GM18861 (cell line): ENCODE measurements around the gene GABRA5.
"Not testable (repeated sequence)": the region's sequence is repeated elsewhere in the genome, so short reads cannot be mapped to it uniquely, and the experiment has no call there.

Experiments
- ATAC-seq: cut with Tn5 transposase; IDR thresholded peaks from one replicate; pipeline ENCODE4 v1.9.1; 2021; ENCODE audit not compliant: unreplicated experiment

Gene GABRA5

DNA sequence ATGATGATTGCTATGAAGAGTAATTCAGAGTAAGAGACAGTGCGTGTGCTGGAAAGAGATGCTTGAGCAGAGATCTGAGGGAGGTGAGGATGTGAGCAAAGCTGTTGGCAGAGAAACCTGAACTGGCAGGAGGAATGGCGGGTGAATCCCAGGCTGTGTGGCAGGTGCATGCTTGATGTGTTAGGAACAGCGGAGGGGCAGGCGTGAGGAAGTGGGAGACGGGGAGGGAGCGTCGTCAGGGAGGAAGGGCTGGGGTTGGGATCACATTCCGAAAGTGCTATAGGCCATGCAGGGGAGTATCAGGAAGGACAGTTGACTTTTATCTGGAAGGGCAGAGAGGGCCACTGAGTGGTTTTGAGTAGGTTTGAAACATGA is 8.6 kb downstream of the GABRA5 start:
- no peak for ATAC-seq

DNA sequence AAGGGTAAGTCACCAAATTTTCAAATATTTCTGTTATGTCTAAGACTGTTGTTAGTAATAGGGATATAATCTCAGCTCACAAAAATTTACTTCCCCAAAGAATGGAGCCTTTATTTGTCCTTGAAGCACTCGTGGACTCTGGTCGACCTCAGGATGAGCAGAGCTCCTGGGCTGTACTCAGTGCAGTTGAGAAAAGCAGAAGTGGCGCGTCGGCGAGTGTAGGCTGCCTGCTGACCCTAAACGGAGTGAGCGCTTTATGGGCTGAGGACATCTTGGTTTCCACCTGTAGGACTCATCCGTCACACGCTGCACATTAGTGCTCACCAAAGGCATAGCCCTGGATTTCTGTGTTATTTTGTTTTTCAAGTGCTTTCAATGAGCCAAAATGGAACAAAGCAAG is 11.0 kb downstream of the GABRA5 start:
- ATAC-seq = no peak

DNA sequence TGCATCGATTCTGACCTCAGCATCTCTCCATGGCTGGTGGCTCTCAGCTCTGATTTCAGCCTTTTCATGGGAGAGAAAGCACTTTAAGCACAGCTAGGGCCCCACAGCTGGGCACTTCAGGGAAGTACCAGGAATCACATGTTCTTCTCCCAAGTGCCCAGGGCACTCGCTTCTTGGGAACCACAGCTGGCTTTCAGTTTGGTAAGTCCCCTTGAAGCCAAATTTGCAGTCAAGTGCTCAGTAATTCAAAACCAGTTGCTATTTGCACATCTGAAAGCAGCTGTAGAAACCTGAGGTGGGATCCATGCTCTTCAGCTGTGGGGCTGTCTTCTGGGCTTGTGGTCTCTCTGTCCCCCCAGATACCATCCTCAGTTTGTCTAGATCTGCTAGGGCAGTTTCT is 12.8 kb downstream of the GABRA5 start:
- no peak for ATAC-seq

DNA sequence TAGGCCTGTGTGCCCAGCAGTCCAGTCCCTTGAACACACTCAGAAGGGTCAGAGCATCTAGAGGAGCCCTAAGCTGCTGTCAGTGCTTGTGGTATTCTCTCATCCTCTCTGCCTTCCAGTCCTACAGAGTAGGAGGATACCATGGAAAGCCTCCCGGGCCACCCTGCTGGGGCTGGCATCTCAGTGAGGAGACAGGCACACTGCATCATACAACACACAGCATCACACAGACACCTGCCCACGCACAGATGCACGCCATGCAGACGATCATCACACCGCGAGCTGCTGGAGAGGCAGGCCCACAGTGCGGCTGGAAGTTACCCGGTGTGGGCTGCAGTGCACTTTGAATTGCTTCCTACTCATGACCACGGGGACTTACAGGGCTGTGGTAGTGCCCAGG is 15.2 kb downstream of the GABRA5 start:
- no peak for ATAC-seq

DNA sequence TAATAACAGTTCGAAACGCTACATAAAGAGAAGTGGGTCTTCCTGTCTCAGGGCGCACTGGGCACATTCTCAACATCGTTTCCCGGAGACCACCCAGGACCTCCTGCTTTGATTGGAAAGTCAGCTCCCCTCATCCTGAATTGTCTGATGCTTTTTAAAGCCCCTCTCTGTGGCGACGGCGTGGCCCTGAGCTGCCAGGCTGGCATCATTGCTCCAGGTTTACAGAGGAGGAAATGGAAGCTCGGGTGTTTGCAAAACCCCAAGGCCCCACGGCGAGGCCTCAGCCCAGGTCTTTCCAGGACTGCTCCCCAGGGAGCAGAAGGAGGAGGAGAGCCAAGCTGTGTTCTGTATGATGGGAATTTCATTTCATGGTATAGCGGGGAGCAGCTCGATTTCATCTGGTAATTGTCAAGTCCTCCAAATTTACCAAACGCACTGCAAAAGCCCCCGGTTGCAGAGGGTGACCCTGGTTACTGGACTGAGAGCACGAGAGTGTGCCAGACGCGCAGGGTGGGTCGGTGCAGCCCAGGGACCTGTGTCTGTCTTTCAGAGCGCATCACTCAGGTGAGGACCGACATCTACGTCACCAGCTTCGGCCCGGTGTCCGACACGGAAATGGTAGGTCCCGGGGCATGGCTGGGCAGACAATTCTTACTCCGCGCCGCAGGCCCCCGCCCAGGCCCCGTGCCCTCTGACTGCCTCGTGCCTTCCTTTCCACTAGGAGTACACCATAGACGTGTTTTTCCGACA is 15.9 kb downstream of the GABRA5 start:
- no peak for ATAC-seq

DNA sequence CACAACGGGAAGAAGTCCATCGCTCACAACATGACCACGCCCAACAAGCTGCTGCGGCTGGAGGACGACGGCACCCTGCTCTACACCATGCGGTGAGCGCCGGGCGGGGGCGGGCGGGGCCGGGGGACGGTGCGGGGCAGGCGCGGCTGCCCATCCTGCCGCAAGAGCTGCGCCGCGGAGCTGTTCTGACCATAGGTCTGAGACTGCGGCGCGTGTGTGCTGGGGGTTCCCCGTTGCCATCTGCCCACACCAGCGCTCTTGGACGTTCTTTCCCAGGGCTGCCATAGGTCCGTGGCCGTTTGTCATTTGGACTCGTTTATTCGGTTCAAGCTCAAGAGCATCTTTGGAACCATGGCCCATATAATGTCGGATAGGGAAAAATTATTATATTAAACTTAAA is 16.6 kb downstream of the GABRA5 start:
- no peak for ATAC-seq

DNA sequence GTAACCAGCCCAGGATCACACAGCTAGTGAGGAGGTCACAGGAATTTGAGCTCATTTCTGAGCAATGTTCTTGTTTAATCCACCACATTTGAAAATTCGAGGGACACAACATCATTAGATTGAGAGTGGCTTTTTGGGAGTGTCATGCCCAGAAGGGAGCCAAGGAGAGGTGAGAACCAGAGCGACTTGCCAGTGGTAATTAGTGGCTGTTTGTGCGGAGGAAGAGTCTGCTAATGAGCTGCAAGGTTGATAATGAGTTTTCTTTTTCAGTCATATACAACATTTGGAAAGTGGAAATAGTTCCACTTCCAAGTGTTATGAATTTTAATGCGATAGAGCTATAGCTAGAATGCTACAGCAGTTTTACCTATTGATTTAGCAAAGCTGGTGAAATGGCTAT is 19.7 kb downstream of the GABRA5 start:
- no peak for ATAC-seq

DNA sequence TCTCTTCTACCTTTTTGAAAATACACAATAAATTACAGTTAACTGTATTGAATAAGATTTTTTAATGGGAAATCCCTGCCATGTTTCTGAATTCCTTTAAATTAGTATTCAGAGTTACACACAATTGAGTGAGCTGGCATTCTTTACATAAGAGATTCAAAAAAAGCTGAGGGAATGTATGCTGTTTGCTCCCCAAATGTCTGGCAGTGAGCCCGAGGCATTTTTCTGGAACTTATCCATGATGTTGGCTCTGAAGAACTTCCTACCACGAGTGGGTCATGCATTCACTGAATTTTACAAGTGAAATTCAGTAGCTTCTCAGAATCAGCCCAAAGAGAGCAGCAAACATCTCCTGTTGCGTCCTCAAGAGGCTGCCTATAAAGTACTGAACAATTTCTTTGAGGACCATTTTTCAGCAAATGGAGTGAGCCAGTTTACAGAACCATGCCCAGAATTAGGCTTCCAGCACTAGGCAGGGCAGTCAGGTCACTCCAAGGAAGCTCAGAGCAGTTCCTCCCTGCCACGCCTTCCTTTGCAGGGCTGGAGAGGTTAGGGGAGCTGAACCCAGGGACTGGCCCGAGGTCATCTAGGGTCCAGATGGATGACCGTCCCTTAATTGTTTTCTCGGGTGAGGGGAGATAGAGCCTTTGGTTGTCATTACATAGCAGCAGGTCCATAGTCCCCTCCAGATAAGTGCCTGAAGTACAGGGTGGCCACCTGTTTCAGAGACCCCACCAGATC is 21.2 kb downstream of the GABRA5 start:
- ATAC-seq = no peak

DNA sequence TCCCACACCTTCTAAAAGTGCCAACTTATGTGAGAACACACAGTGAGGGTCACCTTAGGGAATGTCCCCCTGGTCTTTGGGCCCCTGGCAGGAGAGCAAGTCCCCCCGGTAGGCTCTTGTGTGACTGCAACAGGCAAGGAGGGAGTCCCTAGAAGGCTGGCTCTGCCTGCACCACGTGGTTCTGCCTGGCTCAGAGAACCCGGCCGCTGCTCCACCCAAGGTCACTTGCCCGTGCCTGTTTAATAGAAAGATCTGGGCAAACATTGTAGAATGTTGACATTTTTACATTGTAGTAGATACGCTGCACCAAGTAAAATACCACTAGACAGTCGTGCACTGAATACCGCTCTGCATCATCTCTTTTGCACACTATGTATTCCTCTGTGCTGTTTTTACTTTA is 21.9 kb downstream of the GABRA5 start:
- ATAC-seq = no peak

DNA sequence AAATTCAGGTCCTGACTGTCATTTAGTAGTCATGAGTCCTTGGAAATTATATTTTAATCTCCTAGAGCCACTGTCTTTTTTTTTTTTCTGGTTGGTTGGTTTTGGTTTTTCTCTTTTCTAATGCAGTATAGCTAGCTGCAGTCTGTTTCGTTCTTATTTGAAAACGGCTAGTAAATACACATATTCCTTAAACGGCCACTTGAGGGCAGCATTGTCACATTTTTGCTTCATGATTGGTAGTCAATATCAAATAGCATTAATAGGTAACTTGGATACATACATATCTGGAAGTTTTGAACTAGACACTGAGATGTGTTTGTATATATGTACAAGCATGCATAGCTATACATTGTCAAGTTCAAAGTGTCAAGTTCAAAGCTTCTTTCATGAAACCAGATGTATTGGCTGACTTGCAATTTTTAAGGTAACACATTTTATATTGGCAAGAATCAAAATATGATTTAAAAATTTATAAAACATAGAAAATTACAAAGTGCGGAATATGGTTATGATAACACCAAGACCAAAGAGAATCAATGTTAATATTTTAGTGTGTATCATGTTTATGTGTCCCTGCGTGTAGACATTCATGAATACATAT is 22.5 kb downstream of the GABRA5 start:
- peak; percentile 56 for ATAC-seq

DNA sequence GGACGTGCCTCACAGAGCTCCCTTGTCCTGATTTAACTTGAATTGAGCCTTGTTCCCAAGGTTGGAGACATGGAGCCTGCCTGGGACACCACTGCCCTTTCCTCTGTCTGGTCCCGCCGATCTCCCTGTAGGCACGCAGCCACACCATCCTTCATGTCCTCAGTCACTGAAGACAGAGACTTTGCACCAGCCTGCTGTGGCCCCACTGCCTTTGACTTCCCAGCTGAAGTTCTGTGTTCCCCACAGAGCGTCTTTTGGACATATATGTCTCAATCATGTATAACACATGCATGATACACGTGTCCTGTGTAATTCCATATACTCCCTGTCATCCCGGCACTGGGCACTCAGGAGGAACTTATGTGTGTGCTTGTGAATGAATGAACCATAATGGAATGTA is 23.6 kb downstream of the GABRA5 start:
- no peak for ATAC-seq

DNA sequence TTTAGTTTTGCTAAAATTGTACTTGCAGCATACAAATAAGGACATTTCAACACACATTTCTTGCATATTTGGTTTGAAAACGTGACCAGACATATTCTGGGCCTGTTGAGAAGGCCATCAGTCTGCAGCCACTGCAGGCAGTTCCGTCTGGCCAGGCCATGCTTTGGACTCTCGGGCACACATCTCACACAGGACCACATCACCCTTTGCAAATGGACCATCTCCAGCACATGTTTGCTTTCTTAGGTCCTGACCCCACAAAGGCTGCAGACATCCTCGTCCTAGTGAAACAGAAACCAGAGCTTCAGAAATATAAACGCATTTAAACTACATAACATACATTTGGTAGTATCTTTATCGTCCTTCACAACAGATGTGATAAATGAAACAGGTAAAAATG is 24.1 kb downstream of the GABRA5 start:
- ATAC-seq = no peak

DNA sequence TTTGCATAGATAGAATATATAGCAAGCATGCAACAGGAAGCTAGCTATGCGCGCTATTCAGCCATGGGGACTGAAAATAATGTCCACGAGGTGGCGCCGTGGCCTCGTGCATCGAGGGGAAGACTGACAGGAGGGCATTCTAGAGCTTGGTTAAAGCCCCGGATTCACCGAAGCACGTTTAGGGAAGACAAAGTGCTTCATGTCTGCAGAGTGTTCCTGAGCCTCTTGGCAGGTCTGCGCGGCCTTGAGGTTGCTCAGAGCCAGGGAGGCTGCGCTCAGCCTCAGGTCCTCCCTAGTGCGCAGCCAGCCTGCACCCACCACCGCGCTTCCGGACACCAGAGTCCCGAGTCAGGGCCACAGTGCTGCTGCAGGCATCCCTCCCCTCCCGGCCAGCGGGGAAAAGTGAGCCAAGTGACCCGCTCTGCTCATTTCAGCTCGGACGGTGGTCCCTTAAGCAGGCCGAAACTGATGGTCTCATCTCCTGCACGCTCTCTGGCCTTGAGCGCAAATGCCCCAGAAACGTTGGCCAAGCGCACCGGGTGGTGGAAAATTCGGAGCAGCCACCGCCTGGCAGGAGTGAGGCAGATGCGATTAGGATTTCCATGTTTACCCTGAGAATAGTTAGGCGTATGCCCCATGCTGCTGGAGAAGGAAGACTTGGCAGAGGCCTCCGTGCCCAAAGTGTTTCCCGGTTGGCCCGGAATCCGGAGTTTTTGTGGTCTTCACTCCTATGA is 24.8 kb downstream of the GABRA5 start:
- no peak for ATAC-seq

DNA sequence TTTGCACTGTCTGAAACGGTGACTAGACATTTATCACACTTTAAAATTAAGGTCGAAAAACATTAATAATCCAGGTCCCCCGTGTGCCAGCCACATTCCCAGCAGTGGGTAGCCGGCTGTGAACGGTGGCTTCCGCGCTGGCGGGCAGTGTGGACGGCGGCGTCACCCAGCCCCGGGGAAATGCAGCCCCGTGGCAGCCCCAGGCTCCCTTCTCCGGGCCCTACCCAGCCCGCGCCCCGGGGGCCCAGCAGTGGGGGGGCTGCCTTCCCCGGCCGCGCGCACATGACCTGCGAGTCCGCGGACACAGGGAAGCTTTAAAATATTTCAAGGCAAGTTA is 25.3 kb downstream of the GABRA5 start:
- ATAC-seq = no peak

DNA sequence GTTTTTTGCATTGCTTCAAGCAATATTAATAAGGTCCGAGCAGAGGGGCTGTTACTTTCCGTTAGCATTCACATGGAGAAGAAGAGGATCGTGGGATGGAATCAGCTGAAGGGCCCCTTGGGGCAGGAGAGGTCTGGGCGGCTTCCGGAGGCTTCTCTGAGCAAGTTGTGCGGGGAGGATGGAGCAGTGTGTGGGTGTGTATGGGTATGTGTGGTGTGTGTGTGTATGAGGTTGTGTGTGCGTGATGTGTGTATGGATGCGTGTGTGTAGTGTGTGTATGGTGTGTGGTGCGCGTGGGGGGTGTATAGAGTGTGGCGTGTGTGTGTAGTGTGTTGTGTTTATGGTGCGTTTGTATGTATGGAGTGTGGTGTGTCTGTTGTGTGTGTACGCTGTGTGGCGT is 25.8 kb downstream of the GABRA5 start:
- ATAC-seq = no peak

DNA sequence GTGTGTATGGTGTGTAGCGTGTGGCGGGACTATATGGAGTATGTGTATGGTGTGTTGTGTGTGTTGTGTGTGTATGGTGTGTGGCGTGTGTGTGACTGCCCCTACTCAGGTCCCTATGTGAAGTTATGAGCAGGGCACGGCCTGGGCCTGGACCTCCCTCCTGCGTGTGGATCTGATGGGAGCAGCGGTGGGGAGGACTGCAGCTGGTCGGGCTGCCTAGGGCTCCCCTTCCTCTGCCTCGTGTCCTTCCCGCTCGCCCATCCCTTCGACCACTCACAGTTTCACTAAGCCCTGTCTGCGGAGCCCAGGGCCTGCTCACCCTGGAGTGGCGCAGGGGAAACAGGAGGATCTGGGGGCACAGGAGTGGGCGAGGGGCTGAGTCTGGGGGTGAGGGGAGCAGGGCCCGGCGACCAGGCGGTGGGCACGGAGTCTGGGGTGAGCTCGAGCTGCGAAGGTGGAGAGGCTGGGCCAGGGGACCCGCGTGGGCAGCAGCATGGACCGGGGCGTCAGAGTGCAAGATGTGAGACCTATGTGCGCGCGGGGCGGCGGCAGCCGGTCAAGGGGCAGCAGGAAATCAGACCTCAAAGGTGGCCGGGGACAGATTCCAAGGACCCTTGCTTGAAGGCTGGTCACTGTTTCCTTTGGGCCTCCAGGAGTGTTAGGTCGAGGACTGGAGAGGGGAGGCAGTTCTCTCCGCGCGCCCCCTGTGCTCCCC is 26.6 kb downstream of the GABRA5 start:
- no peak for ATAC-seq

DNA sequence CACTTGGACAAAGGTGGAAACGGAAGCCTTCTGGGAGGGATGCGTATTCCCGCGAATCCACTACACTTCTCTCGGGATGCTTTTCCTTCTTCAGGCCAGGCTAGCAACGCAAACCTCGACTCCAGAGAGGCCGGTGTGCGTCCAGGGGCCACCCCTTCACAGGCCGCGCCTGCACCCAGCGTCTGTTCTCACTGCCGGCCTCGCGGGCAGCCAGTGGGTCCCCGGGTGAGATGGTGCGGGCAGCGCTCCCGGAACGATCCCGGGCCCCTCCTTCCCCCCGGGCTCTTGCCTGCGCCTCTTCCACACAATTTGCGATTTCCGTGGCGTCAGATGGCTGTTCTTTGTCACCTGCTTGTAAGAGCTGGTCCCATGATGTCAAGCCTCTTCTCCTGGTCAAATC is 27.3 kb downstream of the GABRA5 start:
- ATAC-seq = no peak

DNA sequence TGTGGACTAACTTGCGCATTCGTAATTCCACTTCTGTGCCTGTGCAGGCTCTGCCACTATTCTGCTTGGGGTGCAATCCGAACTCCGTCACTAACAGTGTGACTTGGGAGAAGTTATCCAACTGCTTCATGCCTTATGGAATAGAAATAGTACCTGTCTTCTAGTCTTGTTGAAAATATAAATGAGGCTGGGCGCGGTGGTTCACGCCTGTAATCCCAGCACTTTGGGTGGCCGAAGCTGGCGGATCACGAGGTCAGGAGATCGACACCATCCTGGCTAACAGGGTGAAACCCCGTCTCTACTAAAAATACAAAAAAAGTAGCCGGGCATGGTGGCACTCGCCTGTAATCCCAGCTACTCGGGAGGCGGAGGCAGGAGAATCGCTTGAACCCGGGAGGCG is 28.5 kb downstream of the GABRA5 start:
- not testable (repeated sequence) for ATAC-seq

DNA sequence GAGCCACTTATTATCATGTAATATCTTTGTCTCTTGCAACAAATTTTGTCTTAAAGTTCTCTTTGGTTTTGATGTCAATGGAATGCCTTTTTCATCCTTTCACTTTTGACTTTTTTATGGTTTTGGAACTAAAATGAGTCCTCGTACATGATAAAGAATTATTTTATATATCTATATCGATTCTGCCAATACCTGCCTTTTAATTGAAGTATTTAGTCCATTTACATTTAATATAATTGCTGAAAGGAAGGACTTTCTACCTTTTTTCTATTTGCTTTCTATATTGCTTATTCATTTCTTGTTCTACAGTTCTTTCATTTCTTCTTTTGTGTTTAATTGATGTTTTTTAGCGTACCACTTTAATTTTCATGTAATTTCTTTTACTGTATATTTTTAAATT is 32.8 kb downstream of the GABRA5 start:
- no peak for ATAC-seq

DNA sequence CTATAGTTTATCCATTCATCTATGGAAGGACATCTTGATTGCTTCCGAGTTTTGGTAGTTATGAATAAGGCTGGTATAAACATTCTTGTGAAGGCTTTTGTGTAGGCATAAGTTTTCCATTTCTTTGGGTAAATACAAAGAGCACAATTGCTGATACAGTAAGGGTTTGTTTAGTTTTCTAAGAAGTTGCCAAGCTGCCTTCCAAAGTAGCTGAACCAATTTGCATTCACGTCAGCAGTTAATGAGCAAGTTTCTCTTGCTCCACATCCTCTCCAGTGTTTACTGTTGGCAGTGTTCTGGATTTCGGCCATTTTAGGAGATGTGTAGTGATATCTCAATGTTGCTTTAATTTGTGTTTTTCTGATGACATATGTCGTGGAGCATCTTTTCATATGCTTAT is 34.2 kb downstream of the GABRA5 start:
- ATAC-seq = no peak

DNA sequence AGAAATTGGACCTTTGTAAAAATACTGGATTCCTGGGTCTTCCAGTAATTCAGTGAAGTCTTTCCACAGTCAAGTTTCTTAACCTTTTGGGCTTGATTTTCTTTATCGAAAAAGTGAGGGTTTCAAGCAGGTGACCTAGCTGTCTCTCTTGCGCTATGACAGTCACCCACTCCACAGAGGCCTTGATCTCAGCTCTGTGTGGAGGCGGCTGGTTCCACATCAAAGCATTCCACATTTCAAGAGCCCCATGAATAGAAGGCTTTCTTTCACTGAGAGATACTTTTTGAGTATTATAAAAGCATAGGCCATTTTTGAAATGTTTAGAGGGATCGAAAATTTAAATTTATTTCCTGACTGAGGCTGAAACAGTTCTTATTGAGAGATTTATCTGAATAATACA is 43.9 kb downstream of the GABRA5 start:
- ATAC-seq = no peak
